ENCODE data around the gene PCDHGC4.

DNA sequence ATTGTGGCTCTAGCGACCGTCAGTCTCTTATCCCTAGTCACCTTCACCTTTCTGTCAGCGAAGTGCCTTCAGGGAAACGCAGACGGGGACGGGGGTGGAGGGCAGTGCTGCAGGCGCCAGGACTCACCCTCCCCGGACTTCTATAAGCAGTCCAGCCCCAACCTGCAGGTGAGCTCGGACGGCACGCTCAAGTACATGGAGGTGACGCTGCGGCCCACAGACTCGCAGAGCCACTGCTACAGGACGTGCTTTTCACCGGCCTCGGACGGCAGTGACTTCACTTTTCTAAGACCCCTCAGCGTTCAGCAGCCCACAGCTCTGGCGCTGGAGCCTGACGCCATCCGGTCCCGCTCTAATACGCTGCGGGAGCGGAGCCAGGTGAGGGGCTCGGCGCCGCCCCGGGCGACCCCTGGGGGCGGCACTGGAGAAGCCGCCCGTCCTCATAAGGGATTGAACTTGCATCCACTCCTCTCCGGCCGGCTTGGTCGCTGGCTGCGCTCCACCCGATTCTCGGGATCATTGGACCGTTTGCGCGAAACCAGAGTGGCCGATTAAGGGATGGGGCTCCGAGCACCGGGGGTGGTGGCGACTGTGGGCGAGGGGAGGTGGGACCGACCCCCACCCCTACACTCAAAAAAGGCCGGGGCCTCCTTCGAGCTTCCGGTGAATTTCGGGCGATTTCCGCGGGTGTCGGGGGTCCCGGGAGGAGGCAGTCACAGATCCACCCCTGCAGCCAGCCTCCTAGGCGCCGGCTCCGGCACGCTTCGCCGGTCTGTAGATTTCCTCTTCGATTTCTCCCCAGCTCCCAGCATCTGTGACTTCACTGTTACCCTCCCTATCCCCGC lies 6.7 kb downstream of the PCDHGC4 start:
- TF ChIP-seq POLR2A (IDR thresholded peaks at IDR 0.05): no peak
- TF ChIP-seq, protein P1, sequence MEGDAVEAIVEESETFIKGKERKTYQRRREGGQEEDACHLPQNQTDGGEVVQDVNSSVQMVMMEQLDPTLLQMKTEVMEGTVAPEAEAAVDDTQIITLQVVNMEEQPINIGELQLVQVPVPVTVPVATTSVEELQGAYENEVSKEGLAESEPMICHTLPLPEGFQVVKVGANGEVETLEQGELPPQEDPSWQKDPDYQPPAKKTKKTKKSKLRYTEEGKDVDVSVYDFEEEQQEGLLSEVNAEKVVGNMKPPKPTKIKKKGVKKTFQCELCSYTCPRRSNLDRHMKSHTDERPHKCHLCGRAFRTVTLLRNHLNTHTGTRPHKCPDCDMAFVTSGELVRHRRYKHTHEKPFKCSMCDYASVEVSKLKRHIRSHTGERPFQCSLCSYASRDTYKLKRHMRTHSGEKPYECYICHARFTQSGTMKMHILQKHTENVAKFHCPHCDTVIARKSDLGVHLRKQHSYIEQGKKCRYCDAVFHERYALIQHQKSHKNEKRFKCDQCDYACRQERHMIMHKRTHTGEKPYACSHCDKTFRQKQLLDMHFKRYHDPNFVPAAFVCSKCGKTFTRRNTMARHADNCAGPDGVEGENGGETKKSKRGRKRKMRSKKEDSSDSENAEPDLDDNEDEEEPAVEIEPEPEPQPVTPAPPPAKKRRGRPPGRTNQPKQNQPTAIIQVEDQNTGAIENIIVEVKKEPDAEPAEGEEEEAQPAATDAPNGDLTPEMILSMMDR (IDR thresholded peaks at IDR 0.05): no peak
